B cell (primary cell): ENCODE results near the gene SNCAIP. TPM values are rescaled to one million over a fixed set of nuclear protein-coding genes. Genes with fewer than 3 reads are reported as not detected.

Experiments used
- ATAC-seq: fragments of 200-7000 bp; cut with Tn5 transposase; one replicate; pipeline ENCODE4 v1.10.0; 2021; ENCODE audit warnings: low read depth, mild to moderate bottlenecking, moderate number of reproducible peaks, moderate library complexity
- CTCF ChIA-PET: fragments of 350-600 bp; sonication (Branson Sonifier 250); formaldehyde crosslinking; loops from one replicate; lab custom pipeline; 2021; ENCODE audit warnings: antibody characterized with exemption, inconsistent platforms; lab: Charles Lee
- POLR2A ChIA-PET: fragments of 350-600 bp; sonication (Branson Sonifier 250); formaldehyde crosslinking; loops from one replicate; lab custom pipeline; 2021; ENCODE audit warnings: antibody characterized with exemption; lab: Charles Lee
- DNase-seq: peaks from one replicate; pipeline ENCODE4 v3.0.0; 2013
- H2AFZ ChIP-seq: 2 replicates; pipeline ENCODE4 v1.6.1; 2012; ENCODE audit warnings: mild to moderate bottlenecking, low read depth, low read length; ENCODE audit not compliant: insufficient read depth, poor library complexity, severe bottlenecking
- H3K27ac ChIP-seq, 2 donors: 1 replicate in 1 of 2; 2 replicates in 1 of 2; pipeline ENCODE4 v1.5.1; 2012 to 2013; ENCODE audit warnings: low read length in 2 of 2, mild to moderate bottlenecking in 2 of 2, moderate library complexity in 1 of 2
- H3K27me3 ChIP-seq, 4 experiments: fragments of 200-600 bp in 1 of 4; sonication (generic) in 1 of 4; replicated peaks in 1 of 4; 1 replicate in 2 of 4; 2 replicates in 2 of 4; pipeline versions ENCODE4 v1.6.1 to v1.7.0; 2013 to 2016; ENCODE audit warnings: low read length in 3 of 4, mild to moderate bottlenecking in 2 of 4, mixed read lengths in 1 of 4, moderate library complexity in 1 of 4; ENCODE audit not compliant: insufficient read depth in 4 of 4, control insufficient read depth in 3 of 4; ENCODE audit errors: control extremely low read depth in 1 of 4
- H3K36me3 ChIP-seq, 2 experiments: replicated peaks in 1 of 2; 1 replicate in 1 of 2; 2 replicates in 1 of 2; pipeline versions ENCODE4 v1.6.1 to v1.7.1; 2013; ENCODE audit warnings: low read length in 1 of 2; ENCODE audit not compliant: insufficient read depth in 2 of 2, control insufficient read depth in 1 of 2; ENCODE audit errors: control extremely low read depth in 1 of 2, extremely low read depth in 1 of 2
- H3K4me1 ChIP-seq, 2 donors: fragments of 200-600 bp in 1 of 2; sonication (generic) in 1 of 2; 1 replicate in 1 of 2; 2 replicates in 1 of 2; pipeline versions ENCODE4 v1.5.1 to v1.6.1; 2013 to 2017; ENCODE audit warnings: low read length in 2 of 2; ENCODE audit not compliant: control insufficient read depth in 2 of 2, insufficient read depth in 2 of 2
- H3K4me2 ChIP-seq: replicated peaks from 2 replicates; pipeline ENCODE3; 2012; ENCODE audit warnings: mild to moderate bottlenecking, low read depth, low read length; ENCODE audit not compliant: poor library complexity, severe bottlenecking
- H3K4me3 ChIP-seq, 5 experiments: fragments of 200-600 bp in 1 of 5; sonication (generic) in 1 of 5; 1 replicate in 3 of 5; 2 replicates in 2 of 5; pipeline versions ENCODE4 v1.5.1 to v1.7.0; 2011 to 2016; ENCODE audit warnings: low read length in 4 of 5, mild to moderate bottlenecking in 4 of 5, low read depth in 2 of 5, control low read depth in 1 of 5, moderate library complexity in 1 of 5; ENCODE audit not compliant: insufficient read depth in 1 of 5; ENCODE audit errors: control extremely low read depth in 1 of 5, extremely low read depth in 1 of 5
- H3K79me2 ChIP-seq: fragments of 200-600 bp; sonication (generic); one replicate; pipeline ENCODE4 v1.6.0; 2016; ENCODE audit warnings: low read length; ENCODE audit not compliant: control insufficient read depth, insufficient read depth
- H3K9ac ChIP-seq: fragments of 200-600 bp; sonication (generic); 2 replicates; pipeline ENCODE4 v1.6.1; 2017; ENCODE audit warnings: mild to moderate bottlenecking, low read length, moderate library complexity
- H3K9me3 ChIP-seq, 3 donors: one replicate each; pipeline versions ENCODE4 v1.6.1 to v1.7.1; 2013; ENCODE audit warnings: low read length in 2 of 3; ENCODE audit not compliant: control insufficient read depth in 2 of 3, insufficient read depth in 1 of 3; ENCODE audit errors: control extremely low read depth in 1 of 3
- H4K20me1 ChIP-seq: 2 replicates; pipeline ENCODE4 v1.6.0; 2012; ENCODE audit warnings: mild to moderate bottlenecking, low read length; ENCODE audit not compliant: insufficient read depth, control insufficient read depth, poor library complexity, severe bottlenecking
- H3K27ac Mint-ChIP-seq: one replicate; pipeline ENCODE4 v1.8.0; 2021; ENCODE audit warnings: mixed read lengths
- H3K27me3 Mint-ChIP-seq: one replicate; pipeline ENCODE4 v1.8.0; 2021; ENCODE audit warnings: mixed read lengths
- H3K4me1 Mint-ChIP-seq: one replicate; pipeline ENCODE4 v1.8.0; 2021; ENCODE audit warnings: mixed read lengths
- H3K4me3 Mint-ChIP-seq: one replicate; pipeline ENCODE4 v1.8.0; 2021; ENCODE audit warnings: mixed read lengths
- H3K9me3 Mint-ChIP-seq: one replicate; pipeline ENCODE4 v1.8.0; 2022; ENCODE audit warnings: mixed read lengths; ENCODE audit not compliant: insufficient read depth
- CTCF ChIP-seq: fragments of 200-600 bp; IDR thresholded peaks from one replicate; pipeline ENCODE4 v1.8.0; 2022; ENCODE audit warnings: antibody characterized with exemption, mild to moderate bottlenecking
- EZH2 ChIP-seq: IDR thresholded peaks from 2 replicates; pipeline ENCODE4 v1.6.1; 2012; ENCODE audit warnings: borderline replicate concordance, low read depth, mild to moderate bottlenecking, moderate library complexity, low read length; ENCODE audit not compliant: insufficient read depth, poor library complexity, severe bottlenecking
- WGBS: methylation state at CpG from one replicate; pipeline ENCODE4 v1.1.5; 2013; ENCODE audit warnings: missing lambda C conversion rate; ENCODE audit not compliant: insufficient coverage; 5-methylcytosine and 5-hydroxymethylcytosine counted together
- intact Hi-C: fragments of 100-400 bp; cut with micrococcal nuclease; formaldehyde crosslinking; loops from one replicate; pipeline ENCODE4 v1.10.0; 2022
- polyA minus RNA-seq: library from RNA; depleted of rRNA, polyadenylated mRNA; stranded (reverse); fragments of >200 nt; gene quantifications from 2 replicates; pipeline ENCODE4 v1.2.3, GENCODE V29; 2012
- polyA plus RNA-seq: library from polyadenylated mRNA; depleted of rRNA; stranded (reverse); fragments of >200 nt; gene quantifications from 2 replicates; pipeline ENCODE4 v1.2.3, GENCODE V29; 2012
- total RNA-seq, 2 donors: library from RNA; stranded (reverse); fragments of 120-200 nt in 1 of 2; gene quantifications; 1 replicate in 1 of 2; 2 replicates in 1 of 2; pipeline versions ENCODE4 v1.2.3 to v1.2.4, GENCODE V29; 2013 to 2022

SNCAIP gene
- total RNA-seq (not detected in 2 replicates), polyA plus RNA-seq (not detected in 2 replicates), polyA minus RNA-seq (0.17 TPM in 1 of 2 replicates, not detected in the other)
- total RNA-seq (2013), result 0.23 TPM

GRCh38 chr5:122311961-122312590 lies at the start of gene SNCAIP:
Gene SNCAIP, plus strand, starts transcription at chr5:122312237. Its CDS starts 78,898 bp downstream, at chr5:122391135.
- ATAC-seq, result no peak
- no peaks in the 10 kb centered on the region for H3K79me2 ChIP-seq
- DNase-seq, result no peak
- H3K4me3 ChIP-seq, result no peak within 1 kb of the TSS
- POLR2A ChIA-PET, result no interaction called here
- no peaks in the 10 kb centered on the region for H3K36me3 ChIP-seq
- H3K4me2 ChIP-seq, result peak within 1 kb of the TSS; percentile 50
- no peak within 1 kb of the TSS for H3K27ac Mint-ChIP-seq
- no peak within 1 kb of the TSS for H3K27ac ChIP-seq
- peaks cover 0 to 28% (median 20%) of the 10 kb centered on the region in 4 experiments for H3K27me3 ChIP-seq
- intact Hi-C loops, result no loop called here
- H3K4me3 Mint-ChIP-seq, result peak within 1 kb of the TSS; percentile 71
- H3K27me3 Mint-ChIP-seq, result peaks cover 69% of the 10 kb centered on the region
- CTCF ChIA-PET, result no interaction called here
- peaks cover 3% of the 10 kb centered on the region for H3K9me3 Mint-ChIP-seq
- no peaks in the 10 kb centered on the region for H3K9me3 ChIP-seq
- H3K4me1 ChIP-seq, result peaks cover 8 to 9% of the 10 kb centered on the region in 2 donors
- H3K9ac ChIP-seq, result peak within 1 kb of the TSS; percentile 22
- 3% methylated on average over 78 of the region's 78 CpGs for WGBS
- peaks cover 16% of the 10 kb centered on the region for H3K4me1 Mint-ChIP-seq
- H2AFZ ChIP-seq, result peak within 1 kb of the TSS; percentile 19
- H4K20me1 ChIP-seq, result no peaks in the 10 kb centered on the region
- no peak for TF ChIP-seq EZH2
- TF ChIP-seq CTCF, result no peak

- Histone ChIP-seq H3K4me3 (no peak overlapping the region), H4K20me1 (no peaks in the 10 kb centered on the region), H3K27ac (no peak overlapping the region), H3K9me3 (no peaks in the 10 kb centered on the region), H3K9ac (no peak overlapping the region), H3K4me2 (no peak overlapping the region), H2AFZ (no peak overlapping the region), H3K79me2 (no peaks in the 10 kb centered on the region), H3K27me3 (peaks cover 0 to 3% (median 0%) of the 10 kb centered on the region in 4 experiments), H3K4me1 (no peaks in the 10 kb centered on the region), H3K36me3 (no peaks in the 10 kb centered on the region)
- no peak for ATAC-seq
- POLR2A ChIA-PET, result no interaction called here
- no peak for DNase-seq
- intact Hi-C loops, result no loop called here
- CTCF ChIA-PET, result no interaction called here
- Mint-ChIP-seq H3K9me3 (no peaks in the 10 kb centered on the region), H3K4me3 (no peak overlapping the region), H3K27ac (no peak overlapping the region), H3K27me3 (peaks cover 20% of the 10 kb centered on the region), H3K4me1 (no peaks in the 10 kb centered on the region)
- TF ChIP-seq CTCF (no peak), EZH2 (no peak)
Measured at GRCh38 chr5:122263352-122264030, 48.5 kb upstream of the SNCAIP start.
